H1 (cell line): ENCODE results near the gene GAN. TPM values are rescaled to one million over a fixed set of nuclear protein-coding genes. Genes with fewer than 3 reads are reported as not detected.

ENCODE experiments used
- SP1 ChIP-seq: IDR thresholded peaks from 2 replicates; pipeline ENCODE4 v1.6.1; 2011; ENCODE audit warnings: low read depth, low read length
- polyA plus RNA-seq, 7 experiments: library from polyadenylated mRNA; depleted of rRNA in 3 of 7; stranded (reverse) in 5 of 7; unstranded in 2 of 7; fragments of >200 nt in 5 of 7; fragments of 200-250 nt in 2 of 7; gene quantifications; 1 replicate in 5 of 7; 2 replicates in 1 of 7; 4 replicates in 1 of 7; pipeline versions ENCODE4 v1.2.1 to v1.2.3, GENCODE V29; 2011 to 2013; ENCODE audit warnings: missing spikeins in 2 of 7, mixed read lengths in 2 of 7
- total RNA-seq: library from RNA; stranded (reverse); fragmentation: NEBNext Ultra II Directional; extraction: Animal tissue kit (Norgen Biotek cat#: 25700); gene quantifications from 2 replicates; pipeline ENCODE4 v1.2.1, GENCODE V29; 2021

The GAN gene
- total and polyA plus RNA-seq, 2 of the 8 experiments (the other 6 are each of a cell fraction or from before 2014, with no cell fraction given) = 4.5 to 23.9 TPM

DNA sequence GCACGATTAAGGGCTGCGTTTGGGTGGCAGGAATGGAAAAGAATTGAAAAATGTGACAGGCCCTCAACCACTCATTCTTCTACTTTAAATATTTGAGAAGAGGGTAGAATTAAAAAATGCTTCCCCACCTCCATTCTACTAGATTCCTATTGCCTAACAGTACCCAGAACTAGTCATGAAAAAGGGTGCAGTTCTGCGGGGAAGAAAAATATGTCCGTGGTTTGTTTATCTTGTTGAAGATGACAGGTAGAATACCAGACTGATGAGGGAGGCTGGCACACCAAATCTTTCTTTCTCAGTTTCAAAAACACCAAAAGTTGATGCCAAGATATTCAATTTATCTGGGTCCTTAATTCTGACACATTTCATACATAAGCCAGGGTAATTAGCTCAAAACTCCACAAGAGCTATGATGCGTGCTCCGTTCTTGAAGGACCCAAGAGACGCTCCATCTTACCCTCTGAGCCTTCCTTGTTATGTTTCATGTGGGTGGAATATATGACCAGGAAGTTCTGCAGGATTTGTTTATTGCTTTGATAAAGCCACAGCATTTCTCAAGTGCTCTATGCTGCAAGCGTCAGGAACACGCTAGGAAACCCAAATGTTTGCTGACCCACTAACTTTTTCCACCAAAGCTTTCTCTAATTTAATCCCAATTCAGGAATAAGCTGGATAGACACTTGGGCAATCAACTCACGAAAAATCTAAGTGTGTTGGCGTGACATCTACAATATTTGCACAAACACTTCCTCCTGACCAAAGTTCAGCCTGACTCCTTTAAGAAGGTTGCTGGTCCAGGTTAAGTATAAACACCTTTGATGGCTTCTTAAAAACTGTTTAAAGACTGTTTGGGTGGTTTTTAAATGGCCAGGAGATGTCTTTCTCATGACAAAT is 20.6 kb upstream of the GAN start (continued):
- TF ChIP-seq SP1 = no peak
